GM12878 (cell line): ENCODE measurements around the gene ADAMTSL1.

ENCODE experiments used
- DPF2 ChIP-seq: fragments of 450-650 bp; IDR thresholded peaks from 2 replicates; pipeline ENCODE4 v1.6.1; 2017; ENCODE audit warnings: mild to moderate bottlenecking
- EGR1 ChIP-seq, 2 experiments: IDR thresholded peaks; 1 replicate in 1 of 2; 2 replicates in 1 of 2; pipeline ENCODE4 v1.6.1; 2011 to 2012; ENCODE audit warnings: low read depth in 2 of 2, low read length in 2 of 2, borderline replicate concordance in 1 of 2, mild to moderate bottlenecking in 1 of 2, moderate library complexity in 1 of 2
- JUND ChIP-seq: IDR thresholded peaks from 2 replicates; pipeline ENCODE4 v1.6.1; 2012; ENCODE audit warnings: low read depth, mild to moderate bottlenecking, low read length, improper control_type of control experiment, moderate library complexity
- MXI1 ChIP-seq: fragments of 150-350 bp; IDR thresholded peaks from 2 replicates; pipeline ENCODE4 v1.6.1; 2011; ENCODE audit warnings: low read depth, mild to moderate bottlenecking, inconsistent platforms, low read length, improper control_type of control experiment
- MYB ChIP-seq: fragments of 150-350 bp; IDR thresholded peaks from 2 replicates; pipeline ENCODE4 v1.6.1; 2014; ENCODE audit warnings: mild to moderate bottlenecking, low read depth, low read length, borderline replicate concordance
- POLR2AphosphoS2 ChIP-seq: IDR thresholded peaks from 2 replicates; pipeline ENCODE4 v1.6.1; 2011; ENCODE audit warnings: low read depth, mild to moderate bottlenecking, low read length, improper control_type of control experiment, moderate library complexity
- RAD21 ChIP-seq: IDR thresholded peaks from 2 replicates; pipeline ENCODE4 v1.6.1; 2011; ENCODE audit warnings: mild to moderate bottlenecking, low read depth, low read length, moderate library complexity; ENCODE audit not compliant: insufficient read depth
- RBBP5 ChIP-seq: fragments of 200-600 bp; sonication (generic); conservative IDR thresholded peaks from 2 replicates; pipeline ENCODE4 v1.6.1; 2016
- STAT3 ChIP-seq: IDR thresholded peaks from 2 replicates; pipeline ENCODE4 v1.6.1; 2011; ENCODE audit warnings: low read depth, low read length, improper control_type of control experiment
- TAF1 ChIP-seq: IDR thresholded peaks from 2 replicates; pipeline ENCODE4 v1.6.1; 2011; ENCODE audit warnings: mild to moderate bottlenecking, low read depth, low read length, borderline replicate concordance
- TCF12 ChIP-seq: IDR thresholded peaks from 2 replicates; pipeline ENCODE4 v1.6.1; 2011; ENCODE audit warnings: low read depth, mild to moderate bottlenecking, low read length
- YY1 ChIP-seq: IDR thresholded peaks from 2 replicates; pipeline ENCODE4 v1.6.1; 2011; ENCODE audit warnings: low read depth, mild to moderate bottlenecking, low read length
- ZZZ3 ChIP-seq: IDR thresholded peaks from 2 replicates; pipeline ENCODE4 v1.6.1; 2011; ENCODE audit warnings: low read depth; ENCODE audit not compliant: control insufficient read depth, insufficient read length
- TF ChIP-seq, protein P1 (sequence below), 3 experiments: IDR thresholded peaks in 2 of 3; conservative IDR thresholded peaks in 1 of 3; 2 replicates each; pipeline ENCODE4 v1.5.1; 2011; ENCODE audit warnings: low read depth in 3 of 3, low read length in 3 of 3, mild to moderate bottlenecking in 3 of 3, control low read depth in 2 of 3, moderate library complexity in 2 of 3, inconsistent platforms in 1 of 3, mixed read lengths in 1 of 3; ENCODE audit not compliant: control insufficient read depth in 2 of 3, insufficient read depth in 1 of 3; ENCODE audit errors: extremely low read depth in 1 of 3

DNA sequence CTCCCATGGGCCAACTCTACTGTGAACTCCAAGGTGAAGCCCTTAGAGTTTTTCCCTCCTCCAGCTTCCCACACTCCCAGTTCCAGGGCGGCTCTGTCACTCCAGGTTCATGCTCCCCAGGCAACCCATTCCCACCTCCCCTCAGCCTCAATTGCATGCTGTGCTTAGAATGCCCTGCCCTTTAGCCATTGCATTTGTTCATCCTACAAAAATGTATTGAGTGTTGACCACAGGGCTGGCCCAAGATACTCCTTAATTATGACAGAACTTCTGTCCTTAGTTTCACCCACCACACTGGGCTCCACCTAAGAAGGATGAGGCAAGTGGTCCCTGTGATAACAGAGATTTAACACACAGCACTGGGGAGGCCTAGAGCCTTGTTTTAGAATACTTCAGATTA is 236.1 kb downstream of the ADAMTSL1 start:
- TF ChIP-seq, protein P1, sequence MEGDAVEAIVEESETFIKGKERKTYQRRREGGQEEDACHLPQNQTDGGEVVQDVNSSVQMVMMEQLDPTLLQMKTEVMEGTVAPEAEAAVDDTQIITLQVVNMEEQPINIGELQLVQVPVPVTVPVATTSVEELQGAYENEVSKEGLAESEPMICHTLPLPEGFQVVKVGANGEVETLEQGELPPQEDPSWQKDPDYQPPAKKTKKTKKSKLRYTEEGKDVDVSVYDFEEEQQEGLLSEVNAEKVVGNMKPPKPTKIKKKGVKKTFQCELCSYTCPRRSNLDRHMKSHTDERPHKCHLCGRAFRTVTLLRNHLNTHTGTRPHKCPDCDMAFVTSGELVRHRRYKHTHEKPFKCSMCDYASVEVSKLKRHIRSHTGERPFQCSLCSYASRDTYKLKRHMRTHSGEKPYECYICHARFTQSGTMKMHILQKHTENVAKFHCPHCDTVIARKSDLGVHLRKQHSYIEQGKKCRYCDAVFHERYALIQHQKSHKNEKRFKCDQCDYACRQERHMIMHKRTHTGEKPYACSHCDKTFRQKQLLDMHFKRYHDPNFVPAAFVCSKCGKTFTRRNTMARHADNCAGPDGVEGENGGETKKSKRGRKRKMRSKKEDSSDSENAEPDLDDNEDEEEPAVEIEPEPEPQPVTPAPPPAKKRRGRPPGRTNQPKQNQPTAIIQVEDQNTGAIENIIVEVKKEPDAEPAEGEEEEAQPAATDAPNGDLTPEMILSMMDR (IDR thresholded peaks at IDR 0.05 in 2 of 3, conservative IDR thresholded peaks at IDR 0.05 in 1 of 3; ENCODE audit: control insufficient read depth in 2 of 3, extremely low read depth in 1 of 3, insufficient read depth in 1 of 3, low read depth in 3 of 3, low read length in 3 of 3): no peak
- TF ChIP-seq ZZZ3 (no peak), TAF1 (no peak), STAT3 (no peak), JUND (no peak), MYB (no peak), RBBP5 (no peak), EGR1 (IDR thresholded peaks at IDR 0.05; ENCODE audit: borderline replicate concordance in 1 of 2, low read depth in 2 of 2, low read length in 2 of 2) (no peak), POLR2AphosphoS2 (no peak), YY1 (no peak), TCF12 (no peak), RAD21 (no peak), DPF2 (no peak), MXI1 (no peak)
